Mucosa of rectum (tissue), 2 donors: Measurements from ENCODE around the gene WDR27.
"Not testable (repeated sequence)": the region's sequence is repeated elsewhere in the genome, so short reads cannot be mapped to it uniquely, and the experiment has no call there.

ENCODE experiments used
- H3K27ac ChIP-seq, 2 donors: one replicate each; pipeline ENCODE4 v1.7.0; 2013; ENCODE audit warnings: inconsistent platforms in 2 of 2, low read depth in 2 of 2, low read length in 2 of 2
- H3K27me3 ChIP-seq, 2 donors: one replicate each; pipeline ENCODE4 v1.7.0; 2013; ENCODE audit warnings: low read length in 2 of 2; ENCODE audit not compliant: control insufficient read depth in 2 of 2, insufficient read depth in 2 of 2
- H3K36me3 ChIP-seq, 2 donors: one replicate each; pipeline ENCODE4 v1.7.0; 2013; ENCODE audit warnings: low read length in 2 of 2; ENCODE audit not compliant: control insufficient read depth in 2 of 2, insufficient read depth in 2 of 2
- H3K4me1 ChIP-seq, 2 donors: one replicate each; pipeline ENCODE4 v1.7.0; 2013; ENCODE audit warnings: low read length in 2 of 2, mild to moderate bottlenecking in 1 of 2; ENCODE audit not compliant: control insufficient read depth in 2 of 2, insufficient read depth in 2 of 2
- H3K4me3 ChIP-seq, 2 donors: one replicate each; pipeline ENCODE4 v1.7.0; 2013; ENCODE audit warnings: low read length in 2 of 2
- H3K9ac ChIP-seq, 2 donors: one replicate each; pipeline ENCODE4 v1.7.0; 2013; ENCODE audit warnings: low read length in 2 of 2, low read depth in 1 of 2, mild to moderate bottlenecking in 1 of 2
- H3K9me3 ChIP-seq, 2 donors: one replicate each; pipeline ENCODE4 v1.7.0; 2013; ENCODE audit warnings: low read length in 2 of 2; ENCODE audit not compliant: control insufficient read depth in 2 of 2
- donor health status: healthy.
- donor health status: Normal muscosa, but diverticular disease.

Gene WDR27

DNA sequence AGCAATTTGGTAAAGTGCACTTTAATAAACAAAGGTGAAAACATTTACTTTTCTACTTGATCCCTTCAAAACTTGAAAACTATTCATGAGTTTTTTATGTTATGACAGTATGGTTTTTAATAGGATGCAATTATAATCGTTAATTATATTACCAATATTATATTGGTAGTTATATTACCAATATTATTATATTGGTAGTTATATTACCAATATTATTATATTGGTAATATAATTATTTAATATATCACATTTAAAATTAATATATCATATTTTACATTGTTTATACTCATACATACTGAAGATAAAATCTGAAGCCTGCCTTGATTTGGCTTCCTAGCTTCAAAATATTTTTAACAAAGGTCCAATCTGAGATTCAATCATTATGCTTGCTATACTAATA is 262.1 kb downstream of the WDR27 start:
- Histone ChIP-seq H3K4me3 (no peak overlapping the region), H3K36me3 (no peaks in the 10 kb centered on the region), H3K4me1 (no peaks in the 10 kb centered on the region), H3K27me3 (no peaks in the 10 kb centered on the region), H3K27ac (no peak overlapping the region), H3K9me3 (no peaks in the 10 kb centered on the region), H3K9ac (no peak overlapping the region)

DNA sequence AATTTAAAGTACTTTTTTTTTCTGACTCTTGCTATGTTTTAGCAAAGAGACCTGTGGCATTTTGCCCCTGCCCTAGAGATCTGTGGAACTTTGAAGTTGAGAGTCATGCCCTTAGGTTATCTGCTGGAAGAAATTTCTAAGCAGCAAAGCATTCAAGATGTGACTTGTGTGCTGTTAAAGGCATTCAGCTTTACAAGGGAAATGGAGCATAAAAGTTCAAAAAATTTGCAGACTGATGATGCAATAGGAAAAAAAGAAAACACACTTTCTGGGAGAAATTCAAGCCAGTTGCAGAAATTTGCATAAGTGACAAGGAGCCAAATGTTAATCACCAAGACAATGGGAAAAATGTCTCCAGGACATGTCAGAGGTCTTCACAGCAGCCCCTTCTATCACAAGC is 267.3 kb downstream of the WDR27 start:
- not testable (repeated sequence) for H3K4me3 ChIP-seq, H3K36me3 ChIP-seq, H3K27me3 ChIP-seq, H3K9ac ChIP-seq, H3K4me1 ChIP-seq, H3K27ac ChIP-seq
- H3K9me3 ChIP-seq: peaks cover 0 to 15% of the 10 kb centered on the region in 2 donors

DNA sequence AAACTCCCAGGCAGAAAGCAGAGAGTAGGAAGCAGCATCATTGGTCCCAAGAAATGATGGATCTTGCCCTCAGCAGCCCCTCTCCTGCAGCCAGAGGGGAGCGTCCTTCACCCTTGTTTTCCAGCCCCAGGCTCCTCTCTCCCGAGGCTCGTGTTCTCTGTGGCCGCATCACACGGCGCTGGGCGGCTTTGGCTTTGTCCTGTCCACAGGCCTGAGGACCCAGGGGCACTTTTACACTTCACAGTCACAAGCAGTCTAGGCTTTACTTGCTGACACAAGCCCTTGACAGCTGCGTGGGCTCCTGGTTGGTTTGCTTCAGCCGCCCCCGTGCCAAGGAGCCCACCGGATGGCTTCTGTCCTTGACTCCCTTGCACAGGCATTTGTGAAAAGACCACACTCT is 272.8 kb downstream of the WDR27 start:
- H3K27ac ChIP-seq: peak overlapping the region in 1 of 2 donors; percentile 6
- H3K4me1 ChIP-seq: no peaks in the 10 kb centered on the region
- peaks cover 0 to 15% of the 10 kb centered on the region in 2 donors for H3K9me3 ChIP-seq
- H3K9ac ChIP-seq: no peak overlapping the region
- H3K27me3 ChIP-seq: no peaks in the 10 kb centered on the region
- no peaks in the 10 kb centered on the region for H3K36me3 ChIP-seq
- H3K4me3 ChIP-seq: no peak overlapping the region

DNA sequence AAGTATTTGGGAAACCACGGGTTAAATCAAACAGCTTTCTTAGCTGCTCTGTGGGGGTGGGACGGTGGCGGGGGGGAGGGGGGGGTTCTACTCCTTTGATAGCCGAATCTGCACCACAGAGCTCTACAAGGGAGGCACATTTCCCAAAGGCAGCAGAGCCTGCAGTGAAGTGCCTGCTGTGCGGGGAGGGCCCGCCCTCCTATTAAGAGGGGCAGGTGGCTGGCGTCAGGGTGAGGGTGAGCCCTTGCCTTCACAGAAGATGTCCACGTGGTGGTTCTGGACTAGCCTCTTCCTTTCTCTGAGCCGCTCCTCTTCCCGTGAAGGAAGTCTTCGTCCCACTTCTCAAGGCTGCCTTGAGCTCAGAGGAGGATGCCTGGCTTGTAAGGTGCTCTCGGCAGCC is 273.3 kb downstream of the WDR27 start:
- no peaks in the 10 kb centered on the region for H3K36me3 ChIP-seq
- H3K9me3 ChIP-seq: peaks cover 0 to 15% of the 10 kb centered on the region in 2 donors
- H3K4me3 ChIP-seq: no peak overlapping the region
- peak overlapping the region; percentile 21 to 52 for H3K27ac ChIP-seq
- no peaks in the 10 kb centered on the region for H3K27me3 ChIP-seq
- no peaks in the 10 kb centered on the region for H3K4me1 ChIP-seq
- H3K9ac ChIP-seq: no peak overlapping the region

DNA sequence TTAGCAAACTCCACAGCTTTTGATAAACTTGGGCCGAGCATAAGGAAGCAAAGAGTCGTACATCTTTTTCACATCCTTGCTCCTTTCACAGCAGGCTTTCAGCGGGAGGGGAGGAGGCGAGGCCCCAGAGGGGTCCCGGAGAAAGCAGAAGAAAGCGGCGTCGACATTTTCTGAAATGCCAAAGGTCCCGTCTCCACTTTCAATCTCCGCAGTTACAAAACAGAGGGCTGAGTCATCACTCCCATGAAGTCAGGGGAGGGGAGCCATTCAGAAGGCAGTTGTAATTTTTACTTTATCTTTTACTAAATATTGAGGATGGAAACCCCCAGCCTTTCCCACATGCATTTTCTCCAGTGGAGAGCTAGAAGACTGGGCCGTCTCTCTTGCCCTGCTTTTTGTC is 274.0 kb downstream of the WDR27 start:
- Histone ChIP-seq H3K36me3 (no peaks in the 10 kb centered on the region), H3K27ac (peak overlapping the region; percentile 21 to 52), H3K9me3 (peaks cover 0 to 15% of the 10 kb centered on the region in 2 donors), H3K9ac (peak overlapping the region in 1 of 2 donors; percentile 22), H3K27me3 (no peaks in the 10 kb centered on the region), H3K4me1 (no peaks in the 10 kb centered on the region), H3K4me3 (no peak overlapping the region)

DNA sequence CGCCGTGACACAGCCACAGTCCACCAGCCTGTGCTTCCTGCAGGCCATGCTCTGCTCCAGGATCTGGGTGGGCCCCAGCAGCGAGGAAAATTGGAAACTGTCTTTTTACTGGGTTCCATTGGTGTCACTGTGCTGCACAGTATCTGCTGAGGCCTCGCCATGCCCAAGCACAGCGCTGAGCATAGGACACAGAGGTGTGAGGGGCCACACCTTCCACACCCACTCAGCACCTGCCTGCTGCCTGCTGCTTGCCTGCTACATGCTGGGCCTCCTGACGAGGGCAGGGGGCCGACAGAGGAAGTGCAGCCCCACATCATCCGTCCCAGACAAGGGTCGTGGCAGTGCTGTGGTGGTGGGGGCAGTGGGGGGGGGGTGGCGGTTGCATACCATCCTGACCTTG is 275.2 kb downstream of the WDR27 start:
- Histone ChIP-seq H3K27me3 (no peaks in the 10 kb centered on the region), H3K27ac (no peak overlapping the region), H3K36me3 (no peaks in the 10 kb centered on the region), H3K4me1 (no peaks in the 10 kb centered on the region), H3K9ac (no peak overlapping the region), H3K4me3 (no peak overlapping the region), H3K9me3 (peaks cover 0 to 5% of the 10 kb centered on the region in 2 donors)

DNA sequence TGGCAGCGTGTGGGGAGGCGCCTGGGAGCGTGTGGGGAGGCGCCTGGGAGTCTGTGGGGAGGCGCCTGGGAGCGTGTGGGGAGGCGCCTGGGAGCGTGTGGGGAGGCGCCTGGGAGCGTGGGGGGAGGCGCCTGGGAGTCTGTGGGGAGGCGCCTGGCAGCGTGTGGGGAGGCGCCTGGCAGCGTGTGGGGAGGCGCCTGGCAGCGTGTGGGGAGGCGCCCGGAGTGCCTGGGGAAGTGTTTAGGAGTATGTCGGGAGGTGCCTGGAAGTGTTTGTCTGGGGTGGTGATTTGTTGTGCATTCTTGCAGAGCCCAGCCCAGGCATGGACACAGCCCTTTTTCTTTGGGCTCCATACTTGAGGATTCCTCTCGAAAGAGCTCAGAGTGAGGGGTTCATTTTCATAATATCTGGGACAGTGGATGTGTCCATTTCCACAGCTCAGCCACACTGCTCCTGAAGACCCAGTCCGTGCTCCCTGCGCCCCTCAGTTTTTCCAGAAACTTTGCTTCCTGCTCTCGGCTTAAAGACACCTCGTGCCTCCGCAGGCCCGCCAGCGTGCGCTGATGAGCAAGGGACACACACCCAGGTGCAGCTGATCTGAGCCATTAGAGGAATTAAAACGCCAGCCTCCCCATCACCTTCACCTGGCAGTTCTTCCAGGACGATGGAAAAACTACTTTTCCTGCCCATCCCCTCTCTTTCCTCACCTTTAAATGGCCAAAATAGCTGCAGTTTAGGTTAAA is 276.0 kb downstream of the WDR27 start:
- H3K4me3 ChIP-seq: no peak overlapping the region
- no peaks in the 10 kb centered on the region for H3K4me1 ChIP-seq
- H3K9me3 ChIP-seq: peaks cover 0 to 4% of the 10 kb centered on the region in 2 donors
- no peaks in the 10 kb centered on the region for H3K27me3 ChIP-seq
- H3K27ac ChIP-seq: no peak overlapping the region
- no peak overlapping the region for H3K9ac ChIP-seq
- H3K36me3 ChIP-seq: no peaks in the 10 kb centered on the region

DNA sequence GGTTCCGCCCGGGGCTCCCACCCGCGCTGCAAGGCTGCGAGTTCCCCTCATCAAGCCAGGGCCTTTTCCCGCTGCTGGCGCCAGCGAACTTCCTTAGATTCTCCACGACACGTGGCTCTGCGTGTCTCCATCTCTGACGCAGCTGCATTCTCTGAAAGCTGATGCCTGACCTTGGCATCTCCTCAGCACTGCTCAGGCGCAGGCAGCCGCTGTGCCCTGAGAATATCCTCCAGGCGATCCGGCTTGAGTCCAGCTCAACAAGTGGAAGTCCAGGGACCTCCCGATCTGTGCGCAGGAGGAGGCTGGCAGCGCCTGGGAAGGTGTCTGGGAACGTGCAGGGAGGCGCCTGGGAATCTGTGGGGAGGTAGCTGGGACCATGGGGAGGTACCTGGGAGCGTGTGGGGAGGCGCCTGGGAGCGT is 277.0 kb downstream of the WDR27 start:
- no peaks in the 10 kb centered on the region for H3K36me3 ChIP-seq
- no peaks in the 10 kb centered on the region for H3K27me3 ChIP-seq
- no peak overlapping the region for H3K4me3 ChIP-seq
- H3K9me3 ChIP-seq: no peaks in the 10 kb centered on the region
- H3K9ac ChIP-seq: no peak overlapping the region
- H3K27ac ChIP-seq: no peak overlapping the region
- H3K4me1 ChIP-seq: no peaks in the 10 kb centered on the region

DNA sequence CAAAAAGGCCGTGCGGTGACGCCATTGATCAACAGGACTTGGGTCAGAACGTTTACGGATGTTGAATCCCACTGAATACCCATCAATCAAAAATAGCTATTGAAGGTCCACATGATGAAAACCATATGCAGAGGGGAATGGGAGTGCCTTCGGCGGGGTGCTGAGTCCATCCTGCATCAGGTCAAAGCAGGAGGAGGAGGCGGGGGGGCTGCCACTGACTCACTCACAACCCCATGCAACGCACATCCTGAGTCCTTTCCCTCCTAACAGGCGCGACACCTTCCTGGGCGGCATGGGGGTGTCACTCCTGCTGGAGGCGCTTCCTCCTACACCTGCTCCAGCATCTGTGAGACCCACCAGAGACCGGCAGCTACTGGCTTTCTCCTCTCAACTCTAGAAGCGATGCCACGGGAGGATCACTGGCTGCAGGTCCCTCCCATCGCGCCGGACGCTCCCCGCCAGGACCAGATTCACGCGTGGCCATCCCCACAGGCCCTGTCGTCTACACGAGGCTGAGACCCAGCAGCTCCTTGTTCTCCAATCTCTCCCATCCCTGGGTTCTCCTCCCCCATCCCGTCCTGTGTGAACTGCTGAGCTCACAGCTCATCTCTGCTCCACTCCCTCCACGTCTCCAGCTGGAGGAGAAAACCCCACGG is 277.6 kb downstream of the WDR27 start:
- Histone ChIP-seq H3K36me3 (no peaks in the 10 kb centered on the region), H3K27ac (no peak overlapping the region), H3K4me1 (no peaks in the 10 kb centered on the region), H3K27me3 (no peaks in the 10 kb centered on the region), H3K9ac (no peak overlapping the region), H3K4me3 (no peak overlapping the region), H3K9me3 (no peaks in the 10 kb centered on the region)

DNA sequence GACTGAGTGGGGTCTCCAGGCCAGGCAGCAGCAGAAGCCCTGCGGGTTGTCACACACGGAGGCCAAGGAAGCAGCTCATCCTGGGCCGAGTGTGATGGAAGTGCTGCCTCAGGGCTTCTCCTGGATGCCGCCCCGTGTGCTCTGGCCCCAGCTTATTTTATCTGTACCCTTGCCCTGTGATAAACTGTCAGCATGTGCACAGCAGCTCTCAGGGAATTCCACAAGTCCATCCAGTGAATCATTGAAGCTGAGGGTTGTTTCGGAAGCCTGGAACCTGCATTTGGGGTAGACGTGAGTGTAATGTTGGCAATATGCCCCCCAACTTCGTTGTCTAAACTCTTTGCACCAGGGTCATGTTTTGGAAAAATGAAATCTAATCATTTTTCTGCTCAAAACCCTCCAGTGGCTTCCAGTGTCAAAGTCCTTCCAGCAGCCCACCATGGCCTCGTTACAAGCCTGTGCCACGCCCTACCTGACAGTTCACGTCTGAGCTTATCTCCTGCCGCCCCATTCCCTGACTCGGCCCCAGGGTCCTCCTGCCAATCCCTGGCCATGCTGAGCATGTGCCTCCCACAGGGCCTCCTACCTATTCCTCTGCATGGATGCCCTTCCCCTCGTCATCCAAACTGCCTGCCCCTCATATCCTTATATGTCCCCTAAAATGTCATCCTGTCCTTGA is 280.1 kb downstream of the WDR27 start:
- H3K36me3 ChIP-seq: no peaks in the 10 kb centered on the region
- H3K9me3 ChIP-seq: no peaks in the 10 kb centered on the region
- no peaks in the 10 kb centered on the region for H3K27me3 ChIP-seq
- no peak overlapping the region for H3K9ac ChIP-seq
- no peak overlapping the region for H3K4me3 ChIP-seq
- H3K27ac ChIP-seq: no peak overlapping the region
- H3K4me1 ChIP-seq: no peaks in the 10 kb centered on the region
